ENCODE data around the gene RPL35.

GRCh38 chr9:124844291-124844690 lies 17.5 kb downstream of the RPL35 start:
- TF ChIP-seq CTCF (conservative IDR thresholded peaks at IDR 0.05) (no peak), ZFX (IDR thresholded peaks at IDR 0.05) (no peak)

All from C4-2B (cell line).